GM23338 (cell line): ENCODE measurements around the gene TIAM1. TPM values are rescaled to one million over a fixed set of nuclear protein-coding genes. Genes with fewer than 3 reads are reported as not detected.
A peak's percentile ranks its signal among the peaks of the same experiment; 100 is the strongest.

ENCODE experiments used
- ATAC-seq: fragments of 200-7000 bp; cut with Tn5 transposase; 3 replicates; pipeline ENCODE4 v1.9.1; 2020
- DNase-seq: peaks from one replicate; pipeline ENCODE4 v3.0.0-alpha.2; 2015; ENCODE audit warnings: low spot score
- H2AFZ ChIP-seq: fragments of 200-600 bp; sonication (generic); 2 replicates; pipeline ENCODE4 v1.8.0; 2016; ENCODE audit warnings: antibody characterized with exemption, mild to moderate bottlenecking, moderate library complexity
- H3F3A ChIP-seq: fragments of 200-600 bp; sonication (generic); replicated peaks from 2 replicates; pipeline ENCODE4 v1.8.0; 2017; ENCODE audit warnings: antibody characterized with exemption, mixed run types, low read depth
- H3K27ac ChIP-seq: fragments of 200-600 bp; sonication (generic); 2 replicates; pipeline ENCODE4 v1.6.1; 2016; ENCODE audit warnings: low read depth
- H3K27me3 ChIP-seq: fragments of 200-600 bp; sonication (generic); 2 replicates; pipeline ENCODE4 v1.8.0; 2016; ENCODE audit warnings: mild to moderate bottlenecking, mixed run types, moderate library complexity; ENCODE audit not compliant: insufficient read depth
- H3K36me3 ChIP-seq: fragments of 200-600 bp; sonication (generic); 2 replicates; pipeline ENCODE4 v1.8.0; 2016; ENCODE audit warnings: mild to moderate bottlenecking; ENCODE audit not compliant: insufficient read depth
- H3K4me1 ChIP-seq: fragments of 200-600 bp; sonication (generic); 2 replicates; pipeline ENCODE4 v1.8.0; 2016; ENCODE audit warnings: mild to moderate bottlenecking, moderate library complexity; ENCODE audit not compliant: insufficient read depth
- H3K4me2 ChIP-seq: fragments of 200-600 bp; sonication (generic); 2 replicates; pipeline ENCODE4 v1.7.1; 2017; ENCODE audit warnings: mixed run types
- H3K4me3 ChIP-seq: fragments of 200-600 bp; sonication (generic); 2 replicates; pipeline ENCODE4 v1.6.1; 2016; ENCODE audit warnings: mixed run types
- H3K79me2 ChIP-seq: fragments of 200-600 bp; sonication (generic); replicated peaks from 2 replicates; pipeline ENCODE4 v1.8.0; 2017; ENCODE audit warnings: mild to moderate bottlenecking; ENCODE audit not compliant: insufficient read depth
- H3K9me2 ChIP-seq: fragments of 200-600 bp; sonication (generic); 2 replicates; pipeline ENCODE4 v1.8.0; 2017; ENCODE audit not compliant: insufficient read depth
- H4K20me1 ChIP-seq: fragments of 200-600 bp; sonication (generic); replicated peaks from 2 replicates; pipeline ENCODE4 v1.8.0; 2017; ENCODE audit warnings: mild to moderate bottlenecking; ENCODE audit not compliant: insufficient read depth
- H3K27ac Mint-ChIP-seq: 2 replicates; pipeline ENCODE4 v1.8.0; 2020; ENCODE audit warnings: inconsistent platforms, mild to moderate bottlenecking, moderate library complexity, mixed read lengths
- H3K27me3 Mint-ChIP-seq: 3 replicates; pipeline ENCODE4 v1.8.0; 2022; ENCODE audit warnings: low read depth, mild to moderate bottlenecking, moderate library complexity, mixed read lengths, inconsistent platforms; ENCODE audit not compliant: insufficient read depth, poor library complexity
- H3K36me3 Mint-ChIP-seq: 3 replicates; pipeline ENCODE4 v1.8.0; 2021; ENCODE audit warnings: low read depth, mild to moderate bottlenecking, inconsistent platforms, moderate library complexity, mixed read lengths
- H3K4me1 Mint-ChIP-seq: 3 replicates; pipeline ENCODE4 v1.8.0; 2020; ENCODE audit warnings: mild to moderate bottlenecking, inconsistent platforms, mixed read lengths
- H3K4me3 Mint-ChIP-seq: 3 replicates; pipeline ENCODE4 v1.8.0; 2021; ENCODE audit warnings: moderate library complexity, mild to moderate bottlenecking, inconsistent platforms, mixed read lengths
- H3K9me3 Mint-ChIP-seq: 3 replicates; pipeline ENCODE4 v1.8.0; 2020; ENCODE audit warnings: moderate library complexity, mild to moderate bottlenecking, inconsistent platforms, mixed read lengths
- polyA plus RNA-seq: library from polyadenylated mRNA; unstranded; fragments of >200 nt; fragmentation: Nextera tagmentation; extraction: Ambion mirVana; gene quantifications from 2 replicates; pipeline ENCODE4 v1.2.1, GENCODE V29; 2016
- total RNA-seq: library from RNA; depleted of rRNA; stranded (reverse); fragments of >200 nt; shearing (Covaris generic); gene quantifications from 2 replicates; pipeline ENCODE4 v1.2.3, GENCODE V29; 2014
- TF ChIP-seq, protein P1 (sequence below), 2 experiments: fragments of 200-600 bp in 1 of 2; sonication (generic) in 1 of 2; conservative IDR thresholded peaks; 2 replicates each; pipeline versions ENCODE4 v1.5.1 to v1.6.1; 2016 to 2017; ENCODE audit warnings: antibody characterized with exemption in 2 of 2, low read depth in 2 of 2, mild to moderate bottlenecking in 2 of 2, moderate library complexity in 1 of 2
- TF ChIP-seq, protein P2 (sequence below): fragments of 250-450 bp; sonication (Bioruptor Pico); IDR thresholded peaks from 2 replicates; pipeline ENCODE4 v1.5.0; 2020; ENCODE audit warnings: mild to moderate bottlenecking, moderate library complexity

Gene TIAM1
- total and polyA plus RNA-seq, 2 experiments from 2014 or later: 18.5 to 20.0 TPM

DNA sequence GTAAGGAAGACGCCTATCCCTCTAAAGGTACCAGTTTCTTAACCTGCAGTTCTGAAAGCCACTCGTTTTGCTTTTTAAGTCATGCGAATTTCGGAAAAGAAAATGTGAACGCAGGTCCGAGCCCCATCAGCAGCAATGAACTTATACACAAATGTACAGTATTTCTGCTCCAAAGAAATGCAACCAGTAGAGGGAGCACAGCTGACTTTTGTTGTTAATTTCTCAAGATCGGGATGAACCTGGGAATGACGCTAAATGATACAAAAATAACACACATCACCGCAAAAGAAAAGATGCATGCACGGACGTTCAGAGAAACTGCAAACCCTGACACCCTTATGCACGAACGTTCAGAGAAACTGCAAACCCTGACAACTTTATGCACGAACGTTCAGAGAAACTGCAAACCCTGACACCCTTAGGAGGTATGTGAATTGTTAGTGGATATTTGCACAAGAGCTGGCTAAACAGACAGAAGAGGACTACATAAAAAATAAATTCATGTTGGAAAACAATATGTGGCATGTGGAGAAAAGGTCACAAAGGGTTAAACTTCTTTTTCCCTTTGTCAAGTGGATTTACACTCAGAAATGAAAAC lies 3.5 kb upstream of the TIAM1 start:
- Histone ChIP-seq H3K4me1 (peaks cover 11% of the 10 kb centered on the region), H4K20me1 (no peaks in the 10 kb centered on the region; the same call in 1 of the 2 replicates), H3K27ac (no peak overlapping the region), H3K79me2 (no peaks in the 10 kb centered on the region), H3K9me2 (no peaks in the 10 kb centered on the region), H2AFZ (no peak overlapping the region), H3K36me3 (no peaks in the 10 kb centered on the region), H3K4me3 (no peak overlapping the region), H3F3A (no peaks in the 10 kb centered on the region), H3K4me2 (no peak overlapping the region), H3K27me3 (no peaks in the 10 kb centered on the region)
- H3K9me3 Mint-ChIP-seq: no peaks in the 10 kb centered on the region
- no peak overlapping the region for H3K4me3 Mint-ChIP-seq
- peaks cover 17% of the 10 kb centered on the region for H3K4me1 Mint-ChIP-seq
- H3K27me3 Mint-ChIP-seq: peaks cover 19% of the 10 kb centered on the region
- TF ChIP-seq, protein P1, sequence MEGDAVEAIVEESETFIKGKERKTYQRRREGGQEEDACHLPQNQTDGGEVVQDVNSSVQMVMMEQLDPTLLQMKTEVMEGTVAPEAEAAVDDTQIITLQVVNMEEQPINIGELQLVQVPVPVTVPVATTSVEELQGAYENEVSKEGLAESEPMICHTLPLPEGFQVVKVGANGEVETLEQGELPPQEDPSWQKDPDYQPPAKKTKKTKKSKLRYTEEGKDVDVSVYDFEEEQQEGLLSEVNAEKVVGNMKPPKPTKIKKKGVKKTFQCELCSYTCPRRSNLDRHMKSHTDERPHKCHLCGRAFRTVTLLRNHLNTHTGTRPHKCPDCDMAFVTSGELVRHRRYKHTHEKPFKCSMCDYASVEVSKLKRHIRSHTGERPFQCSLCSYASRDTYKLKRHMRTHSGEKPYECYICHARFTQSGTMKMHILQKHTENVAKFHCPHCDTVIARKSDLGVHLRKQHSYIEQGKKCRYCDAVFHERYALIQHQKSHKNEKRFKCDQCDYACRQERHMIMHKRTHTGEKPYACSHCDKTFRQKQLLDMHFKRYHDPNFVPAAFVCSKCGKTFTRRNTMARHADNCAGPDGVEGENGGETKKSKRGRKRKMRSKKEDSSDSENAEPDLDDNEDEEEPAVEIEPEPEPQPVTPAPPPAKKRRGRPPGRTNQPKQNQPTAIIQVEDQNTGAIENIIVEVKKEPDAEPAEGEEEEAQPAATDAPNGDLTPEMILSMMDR (conservative IDR thresholded peaks at IDR 0.05; ENCODE audit: low read depth in 2 of 2): peak; percentile 54 to 57
- TF ChIP-seq, protein P2, sequence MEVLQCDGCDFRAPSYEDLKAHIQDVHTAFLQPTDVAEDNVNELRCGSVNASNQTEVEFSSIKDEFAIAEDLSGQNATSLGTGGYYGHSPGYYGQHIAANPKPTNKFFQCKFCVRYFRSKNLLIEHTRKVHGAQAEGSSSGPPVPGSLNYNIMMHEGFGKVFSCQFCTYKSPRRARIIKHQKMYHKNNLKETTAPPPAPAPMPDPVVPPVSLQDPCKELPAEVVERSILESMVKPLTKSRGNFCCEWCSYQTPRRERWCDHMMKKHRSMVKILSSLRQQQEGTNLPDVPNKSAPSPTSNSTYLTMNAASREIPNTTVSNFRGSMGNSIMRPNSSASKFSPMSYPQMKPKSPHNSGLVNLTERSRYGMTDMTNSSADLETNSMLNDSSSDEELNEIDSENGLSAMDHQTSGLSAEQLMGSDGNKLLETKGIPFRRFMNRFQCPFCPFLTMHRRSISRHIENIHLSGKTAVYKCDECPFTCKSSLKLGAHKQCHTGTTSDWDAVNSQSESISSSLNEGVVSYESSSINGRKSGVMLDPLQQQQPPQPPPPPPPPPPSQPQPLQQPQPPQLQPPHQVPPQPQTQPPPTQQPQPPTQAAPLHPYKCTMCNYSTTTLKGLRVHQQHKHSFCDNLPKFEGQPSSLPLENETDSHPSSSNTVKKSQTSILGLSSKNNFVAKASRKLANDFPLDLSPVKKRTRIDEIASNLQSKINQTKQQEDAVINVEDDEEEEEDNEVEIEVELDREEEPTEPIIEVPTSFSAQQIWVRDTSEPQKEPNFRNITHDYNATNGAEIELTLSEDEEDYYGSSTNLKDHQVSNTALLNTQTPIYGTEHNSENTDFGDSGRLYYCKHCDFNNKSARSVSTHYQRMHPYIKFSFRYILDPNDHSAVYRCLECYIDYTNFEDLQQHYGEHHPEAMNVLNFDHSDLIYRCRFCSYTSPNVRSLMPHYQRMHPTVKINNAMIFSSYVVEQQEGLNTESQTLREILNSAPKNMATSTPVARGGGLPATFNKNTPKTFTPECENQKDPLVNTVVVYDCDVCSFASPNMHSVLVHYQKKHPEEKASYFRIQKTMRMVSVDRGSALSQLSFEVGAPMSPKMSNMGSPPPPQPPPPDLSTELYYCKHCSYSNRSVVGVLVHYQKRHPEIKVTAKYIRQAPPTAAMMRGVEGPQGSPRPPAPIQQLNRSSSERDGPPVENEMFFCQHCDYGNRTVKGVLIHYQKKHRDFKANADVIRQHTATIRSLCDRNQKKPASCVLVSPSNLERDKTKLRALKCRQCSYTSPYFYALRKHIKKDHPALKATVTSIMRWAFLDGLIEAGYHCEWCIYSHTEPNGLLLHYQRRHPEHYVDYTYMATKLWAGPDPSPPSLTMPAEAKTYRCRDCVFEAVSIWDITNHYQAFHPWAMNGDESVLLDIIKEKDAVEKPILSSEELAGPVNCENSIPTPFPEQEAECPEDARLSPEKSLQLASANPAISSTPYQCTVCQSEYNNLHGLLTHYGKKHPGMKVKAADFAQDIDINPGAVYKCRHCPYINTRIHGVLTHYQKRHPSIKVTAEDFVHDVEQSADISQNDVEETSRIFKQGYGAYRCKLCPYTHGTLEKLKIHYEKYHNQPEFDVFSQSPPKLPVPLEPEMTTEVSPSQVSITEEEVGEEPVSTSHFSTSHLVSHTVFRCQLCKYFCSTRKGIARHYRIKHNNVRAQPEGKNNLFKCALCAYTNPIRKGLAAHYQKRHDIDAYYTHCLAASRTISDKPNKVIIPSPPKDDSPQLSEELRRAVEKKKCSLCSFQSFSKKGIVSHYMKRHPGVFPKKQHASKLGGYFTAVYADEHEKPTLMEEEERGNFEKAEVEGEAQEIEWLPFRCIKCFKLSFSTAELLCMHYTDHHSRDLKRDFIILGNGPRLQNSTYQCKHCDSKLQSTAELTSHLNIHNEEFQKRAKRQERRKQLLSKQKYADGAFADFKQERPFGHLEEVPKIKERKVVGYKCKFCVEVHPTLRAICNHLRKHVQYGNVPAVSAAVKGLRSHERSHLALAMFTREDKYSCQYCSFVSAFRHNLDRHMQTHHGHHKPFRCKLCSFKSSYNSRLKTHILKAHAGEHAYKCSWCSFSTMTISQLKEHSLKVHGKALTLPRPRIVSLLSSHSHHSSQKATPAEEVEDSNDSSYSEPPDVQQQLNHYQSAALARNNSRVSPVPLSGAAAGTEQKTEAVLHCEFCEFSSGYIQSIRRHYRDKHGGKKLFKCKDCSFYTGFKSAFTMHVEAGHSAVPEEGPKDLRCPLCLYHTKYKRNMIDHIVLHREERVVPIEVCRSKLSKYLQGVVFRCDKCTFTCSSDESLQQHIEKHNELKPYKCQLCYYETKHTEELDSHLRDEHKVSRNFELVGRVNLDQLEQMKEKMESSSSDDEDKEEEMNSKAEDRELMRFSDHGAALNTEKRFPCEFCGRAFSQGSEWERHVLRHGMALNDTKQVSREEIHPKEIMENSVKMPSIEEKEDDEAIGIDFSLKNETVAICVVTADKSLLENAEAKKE (CRISPR knock-in tag): no peak
- H3K36me3 Mint-ChIP-seq: no peaks in the 10 kb centered on the region
- H3K27ac Mint-ChIP-seq: no peak overlapping the region
- ATAC-seq (no peak), DNase-seq (peak; percentile 35)
